ES-I3 (cell line): ENCODE measurements around the gene PROSER3.

Experiments used
- H3K36me3 ChIP-seq: 2 replicates; pipeline ENCODE4 v1.6.1; 2013; ENCODE audit warnings: mild to moderate bottlenecking, low read length, control low read depth, moderate library complexity; ENCODE audit not compliant: insufficient read depth
- H3K4me1 ChIP-seq: 2 replicates; pipeline ENCODE4 v1.6.1; 2013; ENCODE audit warnings: mild to moderate bottlenecking, control low read depth, low read length; ENCODE audit not compliant: insufficient read depth
- H3K9ac ChIP-seq: 2 replicates; pipeline ENCODE4 v1.6.1; 2013; ENCODE audit warnings: low read depth, mild to moderate bottlenecking, low read length, moderate library complexity
- H3K9me3 ChIP-seq: 2 replicates; pipeline ENCODE4 v1.6.1; 2013; ENCODE audit warnings: mild to moderate bottlenecking, low read length, moderate library complexity; ENCODE audit not compliant: control insufficient read depth, insufficient read depth

The PROSER3 gene

GRCh38 chr19:35811317-35812219, 53.6 kb downstream of the PROSER3 start:
- H3K9ac ChIP-seq = no peak overlapping the region
- no peaks in the 10 kb centered on the region for H3K9me3 ChIP-seq
- H3K4me1 ChIP-seq = peaks cover 8% of the 10 kb centered on the region
- H3K36me3 ChIP-seq = no peaks in the 10 kb centered on the region

GRCh38 chr19:35812220-35813042, 54.5 kb downstream of the PROSER3 start, which contains the start of gene PRODH2:
TSS of gene PRODH2 (minus strand) at chr19:35812845. CDS start at chr19:35812805, 40 bp downstream.
- no peaks in the 10 kb centered on the region for H3K9me3 ChIP-seq
- no peak within 1 kb of the TSS for H3K9ac ChIP-seq
- H3K36me3 ChIP-seq = no peaks in the 10 kb centered on the region
- H3K4me1 ChIP-seq = peaks cover 10% of the 10 kb centered on the region

- Histone ChIP-seq H3K9ac (no peak overlapping the region), H3K9me3 (no peaks in the 10 kb centered on the region), H3K36me3 (no peaks in the 10 kb centered on the region), H3K4me1 (peaks cover 6% of the 10 kb centered on the region)
Measured at GRCh38 chr19:35813043-35813890, 55.3 kb downstream of the PROSER3 start.

- Histone ChIP-seq H3K9me3 (no peaks in the 10 kb centered on the region), H3K4me1 (peaks cover 6% of the 10 kb centered on the region), H3K36me3 (no peaks in the 10 kb centered on the region), H3K9ac (peak overlapping the region; percentile 4; the same call in 1 of the 2 replicates)
Measured at GRCh38 chr19:35816262-35816661, 58.3 kb downstream of the PROSER3 start.

- Histone ChIP-seq H3K9ac (no peak overlapping the region; the same call in 1 of the 2 replicates), H3K9me3 (no peaks in the 10 kb centered on the region), H3K4me1 (peaks cover 6% of the 10 kb centered on the region; the same call in 1 of the 2 replicates), H3K36me3 (no peaks in the 10 kb centered on the region)
Measured at GRCh38 chr19:35816846-35817245, 58.9 kb downstream of the PROSER3 start.

GRCh38 chr19:35818445-35818844, 60.5 kb downstream of the PROSER3 start:
- peaks cover 6% of the 10 kb centered on the region; the same call in 1 of the 2 replicates for H3K4me1 ChIP-seq
- no peak overlapping the region for H3K9ac ChIP-seq

More at GRCh38 chr19:35818445-35818844, 60.5 kb downstream of the PROSER3 start:
- Histone ChIP-seq H3K9me3 (no peaks in the 10 kb centered on the region), H3K36me3 (no peaks in the 10 kb centered on the region)
